NCI-H345 treated with DMSO at 0.1 percent for 48 hours (cell line): ENCODE measurements around the gene ANKMY1.

ENCODE experiments used
- DNase-seq: peaks from one replicate; lab custom pipeline; 2025; ENCODE audit not compliant: unreplicated experiment; lab: John Stamatoyannopoulos, UW

Gene ANKMY1

DNA sequence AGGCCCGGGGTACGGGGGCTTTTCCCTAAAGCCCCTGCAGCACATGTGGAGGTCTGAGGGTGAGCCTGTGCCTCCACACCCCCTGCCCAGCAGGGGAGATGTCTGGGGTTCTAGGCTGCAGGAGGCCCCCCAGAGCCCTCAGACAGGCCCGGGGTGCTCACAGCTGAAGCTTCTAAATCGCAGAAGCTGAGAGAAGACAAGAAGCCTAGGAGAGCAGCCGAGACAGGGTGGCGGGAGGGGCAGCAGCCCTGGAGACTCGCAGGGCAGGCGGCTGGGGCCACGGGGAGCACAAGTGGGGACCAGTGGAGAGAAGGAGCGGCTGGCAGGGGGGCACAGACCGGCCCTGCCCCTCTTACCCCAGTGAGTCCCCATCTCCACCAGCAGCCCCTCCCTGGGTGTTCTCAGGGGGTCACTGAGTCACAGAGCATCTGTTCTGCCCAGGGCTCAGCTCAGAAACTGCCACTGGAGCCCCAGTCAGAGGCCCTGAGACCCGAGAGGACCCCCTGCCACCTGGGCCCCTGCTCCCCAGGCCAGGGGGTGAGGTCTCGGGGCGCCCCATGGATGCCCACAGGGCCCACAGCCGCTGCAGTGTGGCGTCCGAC is 96.2 kb downstream of the ANKMY1 start:
- no peak for DNase-seq

DNA sequence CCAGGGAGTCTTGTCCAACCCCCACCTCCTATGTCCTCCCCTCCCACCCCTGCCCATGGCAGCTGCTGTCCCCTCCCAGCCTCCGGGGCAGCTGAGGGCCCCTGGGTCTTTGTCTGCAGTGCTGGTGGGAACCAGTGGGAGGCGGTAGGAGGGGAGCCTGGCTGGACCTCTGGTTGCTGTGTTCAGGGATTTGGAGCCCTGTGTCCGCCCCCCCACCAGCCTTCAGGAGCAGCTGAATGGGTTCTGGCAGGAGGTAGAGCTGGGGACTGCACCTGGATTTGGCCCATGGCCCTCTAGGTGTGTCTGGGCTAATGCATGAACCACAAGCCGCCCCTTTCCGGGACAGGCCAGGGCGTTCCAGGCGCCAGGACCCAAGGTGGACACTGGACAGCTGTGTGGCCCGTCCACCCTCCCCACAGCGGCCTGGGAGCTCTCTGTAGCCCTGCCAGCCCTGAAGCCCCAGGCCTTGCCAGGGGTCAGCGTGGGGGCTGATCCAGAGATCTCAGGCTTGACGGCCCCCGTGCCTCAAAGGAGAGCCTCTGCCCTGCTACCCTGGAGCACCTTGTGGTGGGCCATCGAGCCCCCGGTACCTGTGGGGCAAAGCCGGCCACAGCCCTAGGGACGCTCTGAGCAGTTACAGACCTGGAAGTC is 96.9 kb downstream of the ANKMY1 start:
- no peak for DNase-seq

DNA sequence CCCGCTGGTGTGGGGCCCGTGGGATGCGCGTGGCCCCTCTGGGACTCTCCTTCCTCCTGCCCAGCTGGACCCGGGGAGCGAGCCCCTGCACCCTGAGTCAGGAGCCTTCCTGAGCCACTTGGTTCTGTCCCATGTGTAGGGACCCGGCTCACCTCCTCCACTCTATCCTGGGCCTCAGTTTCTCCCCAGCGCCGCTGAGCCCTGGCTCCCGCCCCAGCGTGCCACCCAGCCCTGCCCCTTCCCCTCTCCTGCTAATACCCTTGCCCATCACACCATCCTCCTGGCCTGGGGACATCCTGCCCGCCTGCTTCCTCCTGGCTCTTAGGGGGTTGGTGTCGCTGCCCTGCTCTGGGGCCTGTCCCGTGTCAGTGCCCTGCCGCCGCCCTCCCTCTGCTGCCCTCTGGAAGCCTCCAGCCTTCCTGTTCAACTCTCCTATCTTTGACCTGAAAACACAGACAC is 97.5 kb downstream of the ANKMY1 start:
- no peak for DNase-seq

DNA sequence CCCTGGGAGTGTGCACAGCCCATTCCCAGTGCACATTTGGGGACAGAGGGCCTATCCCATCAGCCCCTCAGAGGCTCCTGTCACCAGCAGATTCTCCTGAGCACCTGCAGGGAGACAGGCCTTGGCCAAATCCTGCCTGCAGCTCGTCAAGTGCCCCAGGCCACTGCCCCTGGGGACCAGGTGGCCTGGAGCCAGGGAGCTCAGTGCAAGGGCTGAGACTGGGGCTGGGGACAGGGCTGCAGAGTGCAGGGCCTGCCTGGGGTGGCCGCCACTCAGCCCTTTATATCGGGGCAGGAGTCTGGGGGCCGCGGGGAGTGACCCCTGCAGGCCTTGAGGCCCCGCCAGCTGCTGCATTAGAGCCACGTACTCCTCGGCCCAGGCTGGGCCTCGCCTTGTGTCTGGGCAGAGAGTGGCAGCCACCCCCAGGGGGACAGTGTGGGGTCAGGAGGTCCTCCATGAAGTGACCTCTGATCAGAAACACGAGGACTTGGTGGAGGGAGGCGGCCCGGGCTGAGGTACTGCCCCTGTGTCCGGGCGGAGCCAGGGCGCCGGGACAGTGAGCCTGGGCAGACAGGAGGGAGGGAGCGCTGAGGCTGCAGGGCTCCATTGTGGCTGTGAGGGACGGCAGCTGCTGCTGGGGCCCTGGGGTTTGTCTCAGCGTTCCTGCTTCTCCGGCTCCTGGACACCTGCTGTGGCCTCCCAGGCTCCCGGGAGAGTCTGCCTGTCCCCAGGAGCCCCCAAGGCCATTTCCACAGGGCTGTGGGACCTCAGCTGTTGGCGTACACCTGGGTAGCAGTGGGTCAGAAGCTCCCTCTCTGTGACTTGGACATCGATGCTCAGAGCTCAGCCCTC is 98.2 kb downstream of the ANKMY1 start:
- DNase-seq: peak; percentile 23

DNA sequence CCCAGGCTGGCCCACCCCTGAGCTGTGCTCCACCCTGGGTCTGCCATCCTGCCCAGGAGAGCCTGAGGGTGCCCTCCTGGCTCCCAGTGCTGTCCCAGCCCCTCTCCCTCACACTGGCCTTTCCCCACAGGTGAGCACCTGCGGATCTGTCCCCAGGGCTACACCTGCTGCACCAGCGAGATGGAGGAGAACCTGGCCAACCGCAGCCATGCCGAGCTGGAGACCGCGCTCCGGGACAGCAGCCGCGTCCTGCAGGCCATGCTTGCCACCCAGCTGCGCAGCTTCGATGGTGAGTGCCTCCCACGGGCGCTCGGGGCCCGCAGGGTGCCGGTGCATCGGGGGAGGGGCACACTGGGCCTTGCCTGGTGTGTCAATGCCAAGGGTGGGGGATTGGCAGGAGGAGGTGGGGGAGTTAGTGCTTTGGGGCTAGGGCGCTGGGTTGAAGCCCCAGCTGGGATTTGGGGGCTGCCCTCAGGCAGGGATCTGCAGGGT is 98.8 kb downstream of the ANKMY1 start:
- no peak for DNase-seq

DNA sequence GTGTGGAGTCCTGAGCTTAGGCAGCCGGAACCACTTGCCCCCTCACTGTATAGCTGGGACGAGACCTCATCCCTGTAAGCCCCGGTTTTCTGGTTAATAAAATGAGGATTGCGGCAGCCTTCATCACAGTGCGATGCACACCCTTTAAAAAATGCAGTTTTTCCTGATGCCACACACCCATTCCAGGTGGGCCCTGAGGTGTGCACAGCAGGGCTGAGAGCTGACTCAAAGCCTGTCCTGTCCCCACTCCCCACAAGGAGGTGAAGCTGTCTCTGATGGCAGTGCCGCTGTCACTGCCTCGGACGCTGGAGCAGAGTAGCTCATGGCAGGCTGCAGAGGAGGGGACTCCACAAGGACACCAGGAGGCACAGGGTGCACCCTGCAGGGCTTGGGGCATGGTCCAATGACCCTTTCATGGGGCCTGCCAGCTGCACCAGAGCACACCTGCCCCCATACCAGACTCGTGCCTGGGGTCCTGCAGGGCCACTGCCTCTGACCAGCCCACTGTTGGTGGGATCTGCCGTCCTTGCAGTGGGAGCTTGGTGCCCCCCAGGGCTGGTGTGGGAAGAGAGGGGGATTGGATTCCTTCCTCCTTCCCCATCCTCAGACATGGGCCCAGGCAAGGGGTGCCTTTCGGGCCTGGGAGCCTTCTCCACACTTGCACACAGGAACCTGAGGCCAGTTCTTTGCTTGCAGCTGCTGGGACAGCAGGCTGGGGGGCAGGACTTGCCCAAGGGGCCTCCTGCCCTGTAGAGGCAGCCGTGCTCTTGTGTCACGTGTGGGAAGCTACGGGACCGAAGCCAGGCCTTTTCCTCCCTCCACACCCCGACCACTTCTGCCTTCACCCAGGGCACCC is 99.5 kb downstream of the ANKMY1 start:
- no peak for DNase-seq

DNA sequence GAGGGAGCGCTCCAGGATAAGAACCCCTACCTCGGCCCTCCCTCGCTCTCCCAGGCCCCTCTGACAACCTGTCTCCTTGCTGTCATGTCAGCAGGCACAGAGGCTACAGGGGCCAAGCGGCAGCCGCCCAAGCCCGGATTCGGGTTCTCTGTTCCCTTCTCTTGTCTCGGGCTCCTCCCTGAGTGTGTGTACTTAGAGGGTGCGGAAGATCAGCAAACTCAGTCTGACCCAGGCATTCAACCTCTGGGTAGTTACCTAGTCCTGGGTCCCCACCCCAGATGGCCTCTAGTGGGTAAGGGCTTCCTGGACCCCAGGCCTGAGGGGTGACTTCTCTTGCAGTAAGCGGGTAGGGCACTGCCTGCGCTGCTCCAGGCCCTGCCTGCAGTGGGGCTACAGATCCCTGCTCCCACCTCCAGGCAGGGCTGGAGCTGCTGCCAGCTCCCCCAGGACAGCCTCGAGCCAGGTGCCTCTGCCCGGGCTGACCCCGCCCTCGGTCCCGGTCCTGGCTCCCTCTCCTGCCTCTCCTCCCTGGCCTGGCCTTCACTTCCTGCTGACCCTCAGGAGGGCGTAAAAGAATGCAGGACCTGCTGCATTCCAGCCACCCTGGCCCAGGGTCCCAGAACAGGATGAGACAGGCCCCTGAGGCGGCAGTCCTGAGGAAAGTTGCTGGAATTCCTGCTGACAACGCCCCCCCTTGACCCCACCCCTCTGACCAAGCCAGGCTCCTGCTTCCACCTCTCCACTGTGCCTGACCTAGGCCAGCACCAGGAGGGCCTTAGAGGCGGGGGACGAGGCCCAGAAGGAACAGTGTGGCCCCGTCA is 100.4 kb downstream of the ANKMY1 start:
- DNase-seq: no peak

DNA sequence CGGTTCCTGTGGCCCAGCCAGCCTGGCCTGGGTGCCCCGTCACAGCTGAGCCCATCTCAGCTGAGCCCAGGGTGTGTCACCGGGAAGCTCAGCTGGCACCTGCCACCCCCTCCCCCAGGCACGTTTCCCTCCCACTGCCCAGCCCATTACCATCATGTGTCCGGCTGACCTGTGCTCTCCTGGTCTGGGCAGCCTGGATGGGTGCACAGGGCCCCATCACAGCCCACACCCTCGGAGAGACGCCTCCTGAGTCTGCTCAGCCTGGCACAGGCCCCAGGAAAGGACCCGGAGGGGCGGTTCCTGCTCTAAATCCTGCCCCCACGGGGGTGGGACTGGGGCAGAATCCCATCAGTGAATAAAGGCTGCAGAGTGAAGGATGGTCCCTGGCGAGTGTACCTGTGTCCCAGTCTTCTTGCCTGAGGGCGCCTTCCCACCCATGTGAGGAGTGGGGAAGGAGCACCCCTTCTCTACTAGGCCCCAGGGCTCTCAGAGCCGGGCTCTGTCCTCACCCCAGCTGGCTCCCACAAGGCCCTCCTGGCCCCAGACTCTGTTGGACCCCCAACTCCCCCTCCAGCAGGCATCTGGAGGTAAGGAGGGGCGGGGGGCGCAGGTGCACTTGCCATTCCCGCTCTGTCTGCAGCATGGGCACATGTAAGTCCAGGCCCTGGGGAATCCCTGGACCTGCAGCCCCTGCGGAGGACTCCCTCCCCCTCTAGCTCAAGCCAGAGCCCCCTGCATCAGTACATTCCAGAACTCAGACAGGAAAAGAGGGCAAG is 101.2 kb downstream of the ANKMY1 start:
- no peak for DNase-seq

DNA sequence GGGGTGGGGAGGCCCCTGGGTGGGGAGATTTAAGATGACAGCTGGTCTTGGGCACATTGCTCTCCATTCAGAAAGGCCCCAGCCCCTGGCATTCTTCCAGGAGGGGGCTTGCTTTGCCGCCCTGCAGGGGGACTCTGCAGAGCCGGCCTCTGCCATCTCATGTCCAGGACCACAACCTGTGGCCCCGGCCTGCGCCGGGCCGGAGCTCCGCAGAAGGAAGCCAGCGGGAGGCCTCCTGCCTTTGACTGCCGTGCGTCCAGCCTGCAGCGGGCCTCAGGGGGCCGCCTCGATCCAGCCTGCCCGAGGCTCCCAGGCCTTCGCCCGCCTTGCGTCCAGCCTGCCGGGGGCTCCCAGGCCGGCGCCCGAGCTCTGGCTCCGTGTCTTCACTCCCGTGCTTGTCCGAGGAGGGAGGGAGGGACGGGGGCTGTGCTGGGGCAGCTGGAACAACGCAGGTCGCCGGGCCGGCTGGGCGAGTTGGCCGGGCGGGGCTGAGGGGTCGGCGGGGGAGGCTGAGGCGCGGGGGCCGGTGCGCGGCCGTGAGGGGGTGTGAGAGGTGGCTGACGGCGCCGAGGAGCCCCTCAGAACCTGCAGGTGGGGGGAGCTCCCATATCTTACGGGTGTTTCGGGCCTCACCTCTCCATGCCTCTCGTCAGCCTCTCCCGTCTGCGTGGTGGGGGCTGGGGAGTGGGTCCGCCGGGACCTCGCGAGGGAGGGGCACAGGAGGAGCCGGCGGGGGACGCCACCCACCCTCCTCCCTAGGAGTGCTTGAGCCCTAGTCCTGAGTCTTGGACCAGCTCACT is 101.9 kb downstream of the ANKMY1 start:
- DNase-seq: no peak

DNA sequence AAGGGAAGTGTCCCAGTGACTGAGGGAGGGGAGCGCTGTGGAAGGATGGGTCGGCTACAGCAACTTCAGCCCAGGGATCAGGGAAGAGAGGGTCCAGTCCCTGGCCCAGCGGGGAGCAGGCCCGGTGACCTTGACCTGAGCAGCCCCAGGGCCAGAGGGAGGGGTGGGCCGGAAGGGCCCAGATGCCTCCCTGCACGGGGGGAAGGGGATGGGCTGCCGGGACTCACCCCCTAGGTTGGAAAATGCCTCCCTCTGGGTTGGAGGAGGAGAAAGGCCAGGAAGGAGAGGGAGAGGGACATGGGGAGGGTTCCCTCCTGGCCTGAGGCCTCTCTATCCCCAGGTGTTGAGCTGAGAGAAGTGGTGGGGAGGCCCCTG is 102.5 kb downstream of the ANKMY1 start:
- DNase-seq: no peak

DNA sequence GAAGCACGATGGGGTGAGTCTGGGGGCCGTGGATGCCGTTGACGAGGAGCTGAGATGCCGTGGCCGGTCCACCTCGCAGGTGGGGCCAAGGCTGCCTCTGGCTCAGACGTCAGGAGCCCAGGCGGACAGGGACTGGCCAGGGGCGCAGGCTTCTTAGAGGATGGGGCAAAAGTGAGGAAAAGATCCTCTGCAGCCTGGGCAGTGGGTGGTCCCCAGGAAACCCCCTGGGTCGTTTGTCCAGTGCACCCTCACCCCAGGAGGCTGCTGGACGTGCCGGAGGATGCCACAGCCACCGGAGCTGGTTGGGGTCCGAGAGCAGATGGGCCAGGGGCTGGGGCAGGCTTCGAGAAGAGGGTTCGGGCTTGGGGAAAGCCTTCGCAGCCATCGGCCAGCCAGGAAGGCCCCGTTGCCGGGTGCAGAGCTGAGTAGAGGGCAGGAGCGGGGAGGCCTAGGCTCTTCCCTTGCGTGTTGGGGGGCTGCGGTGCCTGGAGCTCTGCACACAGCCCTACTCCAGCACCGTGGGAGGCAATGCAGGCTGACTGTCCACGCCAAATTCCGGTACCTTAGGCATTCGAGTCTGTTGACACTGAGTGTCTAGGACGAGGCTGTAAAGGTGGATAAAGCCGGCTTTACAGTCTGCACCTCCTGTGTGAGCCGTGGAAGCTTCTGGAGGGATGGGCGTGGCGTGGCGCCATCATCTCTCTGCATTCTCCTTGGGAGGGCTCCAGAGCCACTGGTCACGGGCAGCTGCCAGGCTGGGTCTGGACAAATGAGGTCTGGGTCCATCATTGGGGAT is 103.5 kb downstream of the ANKMY1 start:
- no peak for DNase-seq

DNA sequence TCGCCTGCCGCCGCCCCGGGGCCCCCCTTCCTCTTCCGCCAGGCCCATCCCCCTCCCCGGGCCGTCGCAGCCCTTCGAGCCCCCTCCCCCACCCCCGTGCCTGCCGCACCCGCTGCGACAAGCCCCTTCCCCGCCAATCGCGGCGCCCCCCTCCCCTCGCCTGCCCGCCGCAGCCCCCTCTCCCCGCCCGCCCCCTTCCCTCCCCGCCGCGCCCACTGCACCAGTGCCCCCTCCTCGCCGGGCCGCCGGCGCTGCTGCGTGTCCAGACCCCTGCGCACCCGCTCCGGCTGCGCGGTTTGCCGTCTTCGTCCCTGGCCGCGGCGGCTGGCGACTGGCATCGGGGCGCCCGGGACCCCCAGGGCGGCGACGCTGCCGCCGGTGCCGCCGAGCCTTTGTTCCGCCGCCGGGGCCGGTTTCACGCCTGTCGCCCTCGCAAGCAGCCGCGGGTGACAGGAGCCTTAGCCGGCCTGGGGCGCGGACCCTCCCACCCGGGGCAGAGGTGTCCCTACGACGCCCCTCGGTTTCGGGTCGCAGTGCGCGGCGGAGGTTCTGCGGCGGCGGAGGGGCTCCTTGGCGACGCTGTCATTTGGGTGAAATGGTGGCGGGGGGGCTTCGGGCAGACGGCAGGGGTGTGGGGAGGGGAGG is 104.2 kb downstream of the ANKMY1 start:
- no peak for DNase-seq

DNA sequence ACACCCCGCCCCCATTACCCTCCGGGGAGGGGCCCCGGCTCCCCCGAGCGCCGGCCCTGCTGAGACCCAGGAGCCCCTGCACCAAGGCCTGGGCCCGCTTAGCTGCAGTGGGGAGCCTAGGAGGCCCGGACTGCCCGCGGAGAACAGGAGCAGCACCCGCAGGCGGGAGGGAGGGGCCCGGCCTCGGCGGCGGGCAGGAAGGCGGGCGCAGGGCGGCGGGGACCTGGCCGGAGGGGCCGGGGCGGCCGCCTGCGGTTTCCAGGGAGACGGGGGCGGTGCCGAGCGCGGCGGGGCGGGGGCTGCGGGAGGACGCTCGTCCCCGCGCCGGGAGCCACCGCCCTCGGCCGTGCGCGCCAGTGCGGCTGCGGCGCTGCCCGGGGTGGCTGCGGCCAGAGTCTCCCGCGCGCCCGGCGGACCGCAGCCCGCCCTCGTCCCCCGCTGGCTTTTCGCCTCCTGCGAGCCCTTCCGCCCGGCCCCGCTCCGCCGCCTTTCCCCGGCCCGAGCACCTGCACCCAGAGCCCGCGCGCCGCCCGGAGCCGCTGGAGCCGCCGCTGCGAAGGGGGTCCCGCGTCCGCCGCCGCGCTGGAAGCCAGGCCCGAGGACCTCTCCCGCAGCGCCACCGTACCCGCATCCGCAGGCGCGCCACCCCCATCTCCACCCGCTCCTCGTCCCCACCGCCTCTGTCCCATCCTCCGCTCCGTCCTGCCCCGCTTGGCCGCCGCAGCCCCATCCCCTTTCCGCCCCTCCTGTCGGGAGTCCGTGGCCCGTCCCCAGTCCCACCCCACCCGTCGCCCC is 105.1 kb downstream of the ANKMY1 start:
- DNase-seq: peak; percentile 32

DNA sequence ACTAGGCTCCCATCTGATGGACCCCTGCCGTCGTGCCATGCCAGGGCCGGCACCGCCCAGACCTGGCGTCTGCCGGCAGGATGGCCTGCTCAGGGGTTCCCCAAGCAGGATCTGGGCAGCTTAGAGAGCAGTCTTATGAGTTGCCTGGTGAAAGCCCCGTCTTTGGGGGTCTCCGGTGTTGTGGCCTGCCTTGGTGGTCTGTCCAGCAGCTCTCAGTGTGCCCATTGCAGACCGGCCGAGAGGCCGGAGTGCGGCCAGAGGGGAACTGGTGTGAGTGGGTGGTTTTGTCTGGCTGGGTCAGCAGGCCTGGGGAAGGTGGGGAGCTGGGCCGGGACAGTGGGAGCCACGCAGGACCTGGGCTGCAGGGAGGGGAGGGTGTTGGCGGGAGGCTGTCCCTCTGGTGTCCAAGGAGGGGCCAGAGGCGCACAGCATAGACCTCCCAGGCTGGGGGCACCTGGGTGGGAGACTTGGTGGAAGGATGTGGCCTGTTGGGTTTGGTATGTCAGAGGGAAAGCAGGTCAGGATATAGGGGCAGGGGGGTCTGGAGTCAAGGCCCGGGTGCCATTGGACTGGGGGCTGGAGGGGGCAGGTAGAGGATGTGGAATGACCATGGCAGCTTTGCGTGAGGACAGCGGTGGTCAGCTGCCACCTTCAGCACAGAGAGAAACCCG is 105.9 kb downstream of the ANKMY1 start:
- no peak for DNase-seq

DNA sequence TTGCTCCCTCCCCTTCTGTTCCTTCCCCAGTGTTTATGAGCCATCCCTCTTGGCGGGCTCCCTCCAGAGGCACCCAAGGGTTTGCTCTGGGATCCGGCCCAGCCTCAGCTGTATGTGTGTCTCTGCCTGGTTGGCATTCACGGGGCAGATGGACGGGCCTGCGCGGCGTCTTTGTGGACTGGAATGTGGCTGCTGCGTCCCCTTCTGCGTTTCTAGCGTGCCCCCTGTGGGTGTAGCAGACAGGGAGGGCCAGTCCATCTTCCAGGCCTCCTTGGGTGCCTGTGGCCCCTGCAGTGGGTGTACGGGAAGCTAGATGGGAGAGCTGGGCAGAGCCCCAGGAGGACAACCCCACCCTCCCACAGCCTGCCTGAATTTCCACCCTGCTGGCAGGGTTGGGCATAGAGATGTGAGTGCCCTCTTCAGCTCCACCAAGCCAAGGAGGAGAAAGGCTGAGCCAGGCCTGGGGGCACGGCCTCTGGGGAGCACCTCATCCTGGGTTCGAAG is 106.6 kb downstream of the ANKMY1 start:
- DNase-seq: no peak
